ENCODE measurements around the gene MKI67. TPM values are rescaled to one million over a fixed set of nuclear protein-coding genes. Genes with fewer than 3 reads are reported as not detected.
"Not testable (repeated sequence)": the region's sequence is repeated elsewhere in the genome, so short reads cannot be mapped to it uniquely, and the experiment has no call there.

MKI67 gene
- total RNA-seq, 1 experiment from 2014 or later: 111 TPM

DNA sequence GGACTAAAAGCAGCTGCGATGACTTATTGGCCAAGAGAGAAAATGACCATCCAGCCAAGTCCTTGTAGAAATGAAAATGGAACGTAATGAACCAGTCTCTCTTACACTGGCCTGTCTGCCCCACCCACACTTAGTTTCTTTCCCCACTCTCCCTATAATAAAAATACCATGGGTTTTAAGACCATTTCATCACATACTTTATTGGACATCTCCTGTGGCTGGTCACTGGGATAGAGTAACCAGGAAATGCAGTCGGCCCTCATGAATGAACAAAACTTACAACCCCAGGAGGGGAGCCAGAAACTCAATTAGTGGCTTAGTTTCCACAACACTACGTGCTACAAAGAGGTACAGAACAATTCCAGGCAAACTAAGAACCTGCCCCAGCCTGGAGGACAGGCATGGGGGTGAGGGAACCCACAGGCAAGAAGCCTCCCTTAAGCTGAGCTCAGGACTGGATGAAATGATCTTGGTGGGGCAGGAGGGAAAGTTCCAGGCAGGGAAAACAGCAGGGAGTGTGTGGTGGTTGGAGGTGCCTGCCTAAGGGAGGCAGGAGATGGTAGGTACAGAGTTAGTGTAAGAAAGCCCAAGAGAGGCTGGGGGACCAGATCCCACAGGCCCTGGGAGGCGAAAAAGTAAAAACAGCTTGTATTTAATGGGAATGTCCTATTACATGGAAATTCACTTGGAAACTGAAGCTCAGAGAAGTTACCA is 29.6 kb downstream of the MKI67 start:
- Histone ChIP-seq H3K4me1 (peaks cover 12% of the 10 kb centered on the region), H3K4me3 (ENCODE audit: low read depth, low read length) (no peak overlapping the region), H3K9me3 (no peaks in the 10 kb centered on the region), H3K27me3 (replicated peaks; ENCODE audit: control insufficient read depth, insufficient read depth, low read length) (no peaks in the 10 kb centered on the region), H3K36me3 (ENCODE audit: control insufficient read depth, insufficient read depth, low read length) (peaks cover 5% of the 10 kb centered on the region; the same call in 1 of the 2 replicates)
- no peaks in the 10 kb centered on the region for H3K27me3 Mint-ChIP-seq (ENCODE audit: insufficient read depth, unreplicated experiment)
- ChIA-PET POLR2A (no interaction called here), CTCF (interaction anchor here (0.6 kb wide), 1 partner anchor 18 kb away, joined by 3 read pairs; no protein-coding TSS in a partner anchor)
- H3K4me1 Mint-ChIP-seq (ENCODE audit: low read depth, unreplicated experiment): peaks cover 28% of the 10 kb centered on the region
- no peak overlapping the region for H3K4me3 Mint-ChIP-seq (ENCODE audit: unreplicated experiment)
- no peak for DNase-seq
- H3K36me3 Mint-ChIP-seq (ENCODE audit: insufficient read depth, unreplicated experiment): peaks cover 79% of the 10 kb centered on the region
- H3K9me3 Mint-ChIP-seq (ENCODE audit: unreplicated experiment): no peaks in the 10 kb centered on the region
- no TSS peak for BruUV-seq (replicated peaks)
- peak overlapping the region; percentile 88 for H3K27ac Mint-ChIP-seq (ENCODE audit: unreplicated experiment)
- intact Hi-C loops (cut with micrococcal nuclease; ENCODE audit: unreplicated experiment): no loop called here
- TF ChIP-seq, protein P1, sequence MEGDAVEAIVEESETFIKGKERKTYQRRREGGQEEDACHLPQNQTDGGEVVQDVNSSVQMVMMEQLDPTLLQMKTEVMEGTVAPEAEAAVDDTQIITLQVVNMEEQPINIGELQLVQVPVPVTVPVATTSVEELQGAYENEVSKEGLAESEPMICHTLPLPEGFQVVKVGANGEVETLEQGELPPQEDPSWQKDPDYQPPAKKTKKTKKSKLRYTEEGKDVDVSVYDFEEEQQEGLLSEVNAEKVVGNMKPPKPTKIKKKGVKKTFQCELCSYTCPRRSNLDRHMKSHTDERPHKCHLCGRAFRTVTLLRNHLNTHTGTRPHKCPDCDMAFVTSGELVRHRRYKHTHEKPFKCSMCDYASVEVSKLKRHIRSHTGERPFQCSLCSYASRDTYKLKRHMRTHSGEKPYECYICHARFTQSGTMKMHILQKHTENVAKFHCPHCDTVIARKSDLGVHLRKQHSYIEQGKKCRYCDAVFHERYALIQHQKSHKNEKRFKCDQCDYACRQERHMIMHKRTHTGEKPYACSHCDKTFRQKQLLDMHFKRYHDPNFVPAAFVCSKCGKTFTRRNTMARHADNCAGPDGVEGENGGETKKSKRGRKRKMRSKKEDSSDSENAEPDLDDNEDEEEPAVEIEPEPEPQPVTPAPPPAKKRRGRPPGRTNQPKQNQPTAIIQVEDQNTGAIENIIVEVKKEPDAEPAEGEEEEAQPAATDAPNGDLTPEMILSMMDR (IDR thresholded peaks at IDR 0.05; ENCODE audit: insufficient read depth in 1 of 2, low read depth in 1 of 2, low read length in 1 of 2, severe bottlenecking in 1 of 2, unreplicated experiment in 1 of 2): no peak

DNA sequence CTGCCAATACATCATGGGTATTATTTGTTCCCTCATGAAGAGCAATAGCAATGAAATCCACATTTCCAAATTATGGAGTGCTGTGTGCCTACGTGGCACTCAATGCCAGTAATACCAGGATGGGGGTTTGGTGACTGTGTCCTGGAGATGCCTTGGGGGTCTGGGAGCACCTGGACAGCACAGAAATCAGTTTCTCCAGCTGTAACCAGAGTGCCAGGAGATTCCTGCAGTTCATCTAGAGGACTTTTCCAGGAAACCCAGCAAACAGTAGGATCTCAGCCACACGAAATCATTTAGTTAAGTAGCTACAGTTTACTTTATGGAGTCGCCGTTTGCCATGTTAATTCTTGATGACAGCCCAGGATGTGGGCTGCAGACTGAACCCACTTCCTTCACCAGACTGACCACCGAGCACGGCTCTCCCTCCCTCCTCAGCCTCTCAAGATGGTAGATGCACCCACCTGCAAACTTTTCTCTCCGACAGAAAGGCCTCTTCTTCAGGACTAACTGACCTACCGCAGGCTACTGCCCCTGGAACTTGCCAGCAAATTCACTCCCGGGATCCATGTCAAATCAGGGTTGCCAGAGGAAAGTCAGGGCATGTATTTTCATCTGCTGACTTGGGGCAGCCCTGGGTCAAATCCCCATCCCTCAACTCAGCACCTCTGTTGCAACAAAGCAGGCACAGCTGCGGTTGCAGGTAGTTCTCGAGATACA is 30.3 kb downstream of the MKI67 start:
- H3K36me3 ChIP-seq (ENCODE audit: control insufficient read depth, insufficient read depth, low read length): peaks cover 5% of the 10 kb centered on the region; the same call in 1 of the 2 replicates
- peaks cover 71% of the 10 kb centered on the region for H3K36me3 Mint-ChIP-seq (ENCODE audit: insufficient read depth, unreplicated experiment)
- no peaks in the 10 kb centered on the region for H3K27me3 Mint-ChIP-seq (ENCODE audit: insufficient read depth, unreplicated experiment)
- no peak overlapping the region for H3K4me3 Mint-ChIP-seq (ENCODE audit: unreplicated experiment)
- BruUV-seq (replicated peaks): no TSS peak
- CTCF ChIA-PET: no interaction called here
- H3K4me3 ChIP-seq (ENCODE audit: low read depth, low read length): no peak overlapping the region
- H3K4me1 ChIP-seq: peaks cover 12% of the 10 kb centered on the region
- TF ChIP-seq, protein P1 (IDR thresholded peaks at IDR 0.05; ENCODE audit: insufficient read depth in 1 of 2, low read depth in 1 of 2, low read length in 1 of 2, severe bottlenecking in 1 of 2, unreplicated experiment in 1 of 2): no peak
- H3K27ac Mint-ChIP-seq (ENCODE audit: unreplicated experiment): peak overlapping the region; percentile 88
- peaks cover 28% of the 10 kb centered on the region for H3K4me1 Mint-ChIP-seq (ENCODE audit: low read depth, unreplicated experiment)
- no peak for DNase-seq
- intact Hi-C loops (cut with micrococcal nuclease; ENCODE audit: unreplicated experiment): loop anchor here (1.0 kb wide), 1 partner anchor 18 kb away; no protein-coding TSS in a partner anchor
- no peaks in the 10 kb centered on the region for H3K9me3 Mint-ChIP-seq (ENCODE audit: unreplicated experiment)
- H3K9me3 ChIP-seq: no peaks in the 10 kb centered on the region
- no peaks in the 10 kb centered on the region for H3K27me3 ChIP-seq (replicated peaks; ENCODE audit: control insufficient read depth, insufficient read depth, low read length)
- POLR2A ChIA-PET: no interaction called here

DNA sequence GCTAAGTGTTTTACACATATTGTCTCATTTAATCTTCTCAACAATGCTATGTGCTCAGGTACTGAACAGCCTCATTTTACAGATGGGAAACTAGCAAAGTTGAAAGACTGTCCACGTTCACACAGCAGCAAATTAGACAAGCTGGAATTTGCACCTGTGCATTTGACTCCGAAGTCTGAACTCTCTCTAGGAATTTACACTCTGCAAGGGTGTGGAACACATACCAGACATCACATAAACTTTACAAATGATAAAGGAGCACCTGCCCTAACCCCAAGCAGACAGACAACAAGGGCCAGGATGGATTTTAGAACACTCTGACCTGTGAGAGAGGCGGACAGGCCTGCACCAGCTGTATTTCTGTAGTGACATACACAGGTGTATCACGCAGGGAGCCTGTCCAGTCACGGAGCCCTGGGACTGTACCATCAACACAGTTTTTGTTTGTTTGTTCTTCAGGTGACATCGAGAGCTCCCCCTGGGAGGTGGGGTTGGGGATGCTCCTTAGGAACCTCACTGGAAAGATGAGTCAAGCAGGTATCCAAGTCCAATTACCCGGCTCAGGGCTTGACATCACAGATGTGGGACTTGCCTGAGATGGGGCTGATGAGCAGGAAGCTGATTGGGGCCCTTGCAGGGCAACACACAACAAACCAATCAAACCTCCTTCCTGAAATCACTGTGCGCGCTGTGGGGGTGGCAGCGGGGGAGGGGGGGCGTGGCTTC is 31.0 kb downstream of the MKI67 start:
- H3K27me3 Mint-ChIP-seq (ENCODE audit: insufficient read depth, unreplicated experiment): no peaks in the 10 kb centered on the region
- TF ChIP-seq, protein P1 (IDR thresholded peaks at IDR 0.05; ENCODE audit: insufficient read depth in 1 of 2, low read depth in 1 of 2, low read length in 1 of 2, severe bottlenecking in 1 of 2, unreplicated experiment in 1 of 2): peak in 1 of 2 experiments; percentile 11
- no TSS peak for BruUV-seq (replicated peaks)
- H3K4me3 Mint-ChIP-seq (ENCODE audit: unreplicated experiment): no peak overlapping the region
- H3K9me3 Mint-ChIP-seq (ENCODE audit: unreplicated experiment): no peaks in the 10 kb centered on the region
- no peak overlapping the region for H3K27ac Mint-ChIP-seq (ENCODE audit: unreplicated experiment)
- ChIA-PET CTCF (interaction anchor here (0.5 to 0.7 kb wide), 3 partner anchors 14 to 83 kb away, joined by 3 to 4 read pairs (median 3); no protein-coding TSS in a partner anchor), POLR2A (no interaction called here)
- Histone ChIP-seq H3K36me3 (ENCODE audit: control insufficient read depth, insufficient read depth, low read length) (peaks cover 5% of the 10 kb centered on the region; the same call in 1 of the 2 replicates), H3K4me1 (peaks cover 12% of the 10 kb centered on the region), H3K27me3 (replicated peaks; ENCODE audit: control insufficient read depth, insufficient read depth, low read length) (no peaks in the 10 kb centered on the region), H3K4me3 (ENCODE audit: low read depth, low read length) (no peak overlapping the region), H3K9me3 (no peaks in the 10 kb centered on the region)
- peak; percentile 62 to 66 for DNase-seq
- H3K36me3 Mint-ChIP-seq (ENCODE audit: insufficient read depth, unreplicated experiment): peaks cover 64% of the 10 kb centered on the region
- peaks cover 28% of the 10 kb centered on the region for H3K4me1 Mint-ChIP-seq (ENCODE audit: low read depth, unreplicated experiment)
- intact Hi-C loops (cut with micrococcal nuclease; ENCODE audit: unreplicated experiment): loop anchor here (1.0 kb wide), 1 partner anchor 17 kb away; no protein-coding TSS in a partner anchor

DNA sequence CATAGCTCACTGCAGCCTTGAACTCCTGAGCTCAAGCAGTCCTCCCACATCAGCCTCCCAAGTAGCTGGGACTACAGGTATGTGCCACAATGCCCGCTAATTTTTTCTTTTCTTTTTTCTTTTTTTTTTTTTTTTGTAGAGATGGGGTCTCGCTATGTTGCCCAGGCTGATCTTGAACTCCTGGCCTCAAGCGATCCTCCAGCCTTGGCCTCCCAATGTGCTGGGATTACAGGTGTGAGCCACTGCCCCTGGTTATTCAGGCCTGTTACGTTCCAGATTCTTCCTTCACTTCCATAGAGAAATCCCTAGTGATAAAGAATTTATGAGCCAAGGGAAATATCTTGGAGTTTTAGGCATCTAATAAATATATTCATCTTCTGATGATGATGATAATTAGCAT is 31.6 kb downstream of the MKI67 start:
- not testable (repeated sequence) for H3K27ac Mint-ChIP-seq (ENCODE audit: unreplicated experiment)

More for the DNA sequence above, 31.6 kb downstream of the MKI67 start:
- BruUV-seq (replicated peaks); H3K4me3 Mint-ChIP-seq (ENCODE audit: unreplicated experiment); H3K9me3 ChIP-seq; H3K36me3 ChIP-seq (ENCODE audit: control insufficient read depth, insufficient read depth, low read length); H3K27me3 ChIP-seq (replicated peaks; ENCODE audit: control insufficient read depth, insufficient read depth, low read length); H3K27me3 Mint-ChIP-seq (ENCODE audit: insufficient read depth, unreplicated experiment); H3K4me3 ChIP-seq (ENCODE audit: low read depth, low read length); H3K9me3 Mint-ChIP-seq (ENCODE audit: unreplicated experiment); POLR2A ChIA-PET; DNase-seq; intact Hi-C loops (cut with micrococcal nuclease; ENCODE audit: unreplicated experiment): not testable (repeated sequence)
- peaks cover 58% of the 10 kb centered on the region for H3K36me3 Mint-ChIP-seq (ENCODE audit: insufficient read depth, unreplicated experiment)
- H3K4me1 ChIP-seq: peaks cover 12% of the 10 kb centered on the region
- H3K4me1 Mint-ChIP-seq (ENCODE audit: low read depth, unreplicated experiment): peaks cover 28% of the 10 kb centered on the region
- CTCF ChIA-PET: interaction anchor here (0.6 kb wide), 1 partner anchor 16 kb away, joined by 6 read pairs; no protein-coding TSS in a partner anchor

All from Caco-2 (cell line).